Jurkat, Clone E6-1 (cell line): Measurements from ENCODE around the gene SLC34A1.

Experiments
- DNase-seq: peaks from one replicate; pipeline ENCODE4 v3.0.0-alpha.2; 2011; ENCODE audit warnings: low read depth, low spot score
- H3K4me3 ChIP-seq: 2 replicates; pipeline ENCODE4 v1.5.1; 2011; ENCODE audit warnings: mild to moderate bottlenecking, low read length, control low read depth, moderate library complexity

SLC34A1 gene

GRCh38 chr5:177378884-177379883 is 5.0 kb upstream of the SLC34A1 start:
- H3K4me3 ChIP-seq: no peak overlapping the region
- DNase-seq: no peak

GRCh38 chr5:177380805-177381126 is 3.5 kb upstream of the SLC34A1 start:
- H3K4me3 ChIP-seq: no peak overlapping the region
- no peak for DNase-seq

DNA sequence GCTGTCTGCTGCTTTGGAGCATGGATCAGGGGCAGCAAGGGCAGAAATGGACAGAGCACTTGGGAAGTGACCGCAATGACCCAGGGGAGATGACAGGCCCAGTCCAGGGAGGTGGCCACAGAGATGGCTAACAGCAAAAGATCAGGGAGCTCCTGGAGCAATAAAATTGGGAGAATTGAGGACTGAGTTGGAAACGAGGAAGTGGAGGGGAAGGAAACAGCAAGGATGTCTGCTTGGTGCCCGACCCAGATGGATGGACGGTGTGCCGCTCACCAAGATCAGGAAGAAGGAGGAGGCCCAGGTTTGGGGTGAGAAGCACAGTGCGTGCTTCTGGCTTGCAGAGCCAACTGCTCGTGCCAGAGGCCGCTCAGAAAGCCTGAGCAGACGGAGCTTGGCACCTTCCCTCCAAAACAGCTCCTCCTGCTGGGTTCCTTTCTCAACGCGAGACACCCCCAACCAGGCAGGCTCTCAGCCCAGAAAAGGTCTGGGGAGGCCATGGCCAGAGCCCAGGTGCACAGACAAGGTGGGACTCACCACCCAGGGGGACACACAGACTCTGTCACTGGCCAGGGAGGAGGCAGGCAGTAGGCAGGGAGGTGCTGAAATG is 1.7 kb upstream of the SLC34A1 start:
- no peak for DNase-seq

GRCh38 chr5:177383181-177383580 is 1.1 kb upstream of the SLC34A1 start:
- no peak for DNase-seq
- no peak overlapping the region for H3K4me3 ChIP-seq

More for the DNA sequence above, 1.7 kb upstream of the SLC34A1 start:
- no peak overlapping the region for H3K4me3 ChIP-seq

- no peak for DNase-seq
- H3K4me3 ChIP-seq: no peak overlapping the region
These were observed 1.5 kb downstream of the SLC34A1 start for GRCh38 chr5:177385720-177386119.

GRCh38 chr5:177386542-177386941 is 2.3 kb downstream of the SLC34A1 start:
- H3K4me3 ChIP-seq: no peak overlapping the region
- DNase-seq: no peak

- H3K4me3 ChIP-seq: no peak overlapping the region
- no peak for DNase-seq
These were observed 3.2 kb downstream of the SLC34A1 start for GRCh38 chr5:177387405-177387804.

GRCh38 chr5:177388521-177389052 is 4.4 kb downstream of the SLC34A1 start:
- H3K4me3 ChIP-seq: no peak overlapping the region
- DNase-seq: no peak

GRCh38 chr5:177389241-177390169 is 5.3 kb downstream of the SLC34A1 start:
- DNase-seq: peak; percentile 78
- H3K4me3 ChIP-seq: no peak overlapping the region

DNA sequence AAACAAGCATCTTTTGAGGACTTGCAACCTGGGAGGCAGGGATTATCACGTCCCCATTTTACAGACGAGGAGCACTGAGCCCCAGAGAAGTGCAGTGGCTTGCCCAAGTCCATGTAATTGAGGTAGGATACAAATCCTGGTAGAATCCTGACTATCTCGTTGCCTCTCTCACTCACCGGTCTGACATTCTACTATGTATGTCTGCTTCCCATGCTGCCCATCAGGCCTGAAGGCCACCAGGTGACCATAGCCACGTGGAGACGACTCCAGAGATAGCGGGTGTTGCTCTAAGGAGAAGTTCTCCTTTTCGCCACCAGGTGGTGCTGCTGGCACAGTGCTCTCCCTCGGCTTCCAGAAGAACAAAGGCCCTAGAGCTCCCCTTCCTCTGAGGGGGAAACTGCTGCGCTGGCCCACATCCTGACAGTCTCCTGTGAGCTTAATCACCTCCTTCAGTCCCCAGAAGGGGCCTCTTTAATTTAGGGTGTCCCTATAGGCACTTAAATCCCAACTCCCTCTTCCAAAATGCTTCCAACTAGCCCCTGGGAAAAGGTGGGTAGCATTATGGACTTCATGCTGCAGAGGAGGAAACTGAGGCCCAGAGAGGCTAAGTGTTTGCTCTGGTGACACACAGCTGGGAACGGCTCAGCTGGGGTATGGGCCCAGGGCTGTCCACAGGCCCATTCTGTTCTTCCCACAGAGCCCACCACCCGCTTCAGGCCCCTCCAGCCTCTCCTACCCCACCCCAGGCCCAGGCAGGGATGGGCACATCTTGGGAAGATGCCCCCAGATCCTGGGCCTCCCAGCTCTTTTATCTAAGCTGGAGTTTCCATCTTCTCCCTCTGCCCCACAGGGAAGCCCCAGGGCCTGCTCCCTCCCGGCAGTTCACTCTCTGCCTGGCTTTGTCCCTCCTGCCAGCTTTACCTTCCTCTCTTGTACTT is 6.4 kb downstream of the SLC34A1 start:
- peak overlapping the region; percentile 7; the same call in 1 of the 2 replicates for H3K4me3 ChIP-seq
- DNase-seq: peak; percentile 94

GRCh38 chr5:177392765-177393164 is 8.5 kb downstream of the SLC34A1 start:
- H3K4me3 ChIP-seq: no peak overlapping the region
- DNase-seq: no peak

- no peak for DNase-seq
- no peak overlapping the region for H3K4me3 ChIP-seq
These were observed 9.1 kb downstream of the SLC34A1 start for GRCh38 chr5:177393206-177393765.

GRCh38 chr5:177393990-177394389 is 9.8 kb downstream of the SLC34A1 start:
- no peak for DNase-seq
- no peak overlapping the region for H3K4me3 ChIP-seq

DNA sequence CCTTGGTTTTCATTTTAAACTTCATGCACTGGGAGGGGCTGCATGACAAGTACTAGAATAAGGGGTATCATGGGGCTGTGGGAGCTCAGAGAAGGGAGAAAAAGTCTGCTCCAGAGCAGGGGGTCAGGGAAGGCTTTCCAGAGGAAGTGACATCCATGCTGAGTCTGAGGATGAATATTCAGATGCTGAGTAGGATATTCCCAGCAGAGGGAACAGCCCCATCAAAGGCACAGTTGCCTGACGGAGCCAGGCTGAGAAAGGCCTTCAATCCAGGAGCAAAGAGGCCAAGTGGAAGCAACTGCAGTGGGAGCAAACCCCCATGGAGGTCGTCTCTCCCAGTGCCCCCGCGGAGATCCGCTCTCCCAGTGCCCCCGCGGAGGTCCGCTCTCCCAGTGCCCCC is 11.8 kb downstream of the SLC34A1 start:
- DNase-seq: no peak
- H3K4me3 ChIP-seq: no peak overlapping the region

GRCh38 chr5:177396807-177397206 is 12.6 kb downstream of the SLC34A1 start:
- no peak overlapping the region for H3K4me3 ChIP-seq
- DNase-seq: no peak

GRCh38 chr5:177397875-177398390 is 13.7 kb downstream of the SLC34A1 start:
- no peak overlapping the region for H3K4me3 ChIP-seq
- DNase-seq: no peak

DNA sequence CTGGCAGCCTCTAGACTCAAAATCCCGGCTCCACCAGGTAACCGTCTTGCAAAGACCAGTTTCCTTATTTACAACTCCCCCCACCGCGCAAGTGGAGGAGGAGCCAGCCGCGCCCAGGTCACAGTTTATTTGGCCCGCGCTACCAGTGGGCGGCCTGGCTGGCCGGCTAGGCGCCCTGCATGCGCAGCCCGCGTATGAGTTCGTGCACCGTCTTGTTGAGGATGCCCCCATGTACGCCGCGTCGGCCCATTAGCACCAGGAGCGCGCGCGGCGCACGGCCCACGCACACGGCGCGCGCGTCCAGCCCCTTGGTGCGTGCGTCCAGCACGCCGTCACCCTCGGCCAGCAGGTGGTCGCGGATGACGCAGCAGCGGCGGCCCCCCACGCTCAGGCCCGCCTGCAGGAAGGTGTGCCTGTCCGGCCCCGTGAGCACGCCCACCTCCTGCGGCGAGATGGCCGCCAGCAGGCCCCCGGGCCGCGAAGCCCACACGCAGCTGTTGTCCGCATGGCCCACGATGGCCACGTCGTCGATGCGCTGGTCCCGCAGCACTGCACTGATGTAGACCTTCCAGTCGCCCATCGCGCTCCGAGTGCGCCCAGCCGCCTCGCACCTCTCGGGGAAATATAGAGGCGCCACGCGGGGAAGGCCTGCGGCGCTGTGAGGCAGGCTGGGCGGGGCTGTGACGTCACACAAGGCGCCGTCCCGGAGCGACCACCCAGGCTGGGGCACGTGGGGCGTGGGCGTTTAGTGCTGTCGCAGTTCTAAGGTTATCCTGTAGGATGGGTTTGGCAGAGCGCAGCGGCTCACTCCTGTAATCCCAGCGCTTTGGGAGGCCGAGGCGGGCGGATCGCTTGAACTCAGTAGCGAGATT is 16.0 kb downstream of the SLC34A1 start, which contains the start of gene PFN3:
Gene PFN3 (minus strand): TSS at position 665 of the 872 bp plus-strand sequence. CDS start 85 bp downstream, at position 580.
- DNase-seq: no peak
- H3K4me3 ChIP-seq: no peak within 1 kb of the TSS
